NK-92 treated with Interleukin-12 subunit alpha and Interleukin-12 subunit beta, amount 100 ng/mL, for 24 hours (cell line): ENCODE measurements around the gene COL15A1.

Experiments used
- DNase-seq: peaks from one replicate; lab custom pipeline; 2025; lab: John Stamatoyannopoulos, UW

Gene COL15A1

DNA sequence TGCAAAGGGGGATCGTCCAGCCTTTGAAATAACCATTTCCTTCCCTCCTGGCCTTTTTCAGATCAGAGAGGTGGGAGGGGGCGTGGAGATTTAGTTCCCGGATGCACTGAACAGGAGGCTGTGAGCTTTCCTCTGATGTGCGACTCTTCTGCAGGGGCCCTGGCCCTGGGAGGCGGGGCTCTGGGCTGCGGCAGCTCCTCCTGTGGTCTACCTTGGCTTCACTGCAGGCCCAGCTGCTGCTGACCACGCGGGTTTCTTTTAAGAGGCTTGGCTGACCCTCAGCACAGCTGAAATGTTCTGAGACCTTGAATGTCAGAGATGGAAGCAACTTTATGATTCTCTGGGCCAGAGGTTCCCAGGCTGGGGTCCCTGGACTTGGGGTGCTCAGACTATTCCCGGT is 27.0 kb upstream of the COL15A1 start:
- no peak for DNase-seq

DNA sequence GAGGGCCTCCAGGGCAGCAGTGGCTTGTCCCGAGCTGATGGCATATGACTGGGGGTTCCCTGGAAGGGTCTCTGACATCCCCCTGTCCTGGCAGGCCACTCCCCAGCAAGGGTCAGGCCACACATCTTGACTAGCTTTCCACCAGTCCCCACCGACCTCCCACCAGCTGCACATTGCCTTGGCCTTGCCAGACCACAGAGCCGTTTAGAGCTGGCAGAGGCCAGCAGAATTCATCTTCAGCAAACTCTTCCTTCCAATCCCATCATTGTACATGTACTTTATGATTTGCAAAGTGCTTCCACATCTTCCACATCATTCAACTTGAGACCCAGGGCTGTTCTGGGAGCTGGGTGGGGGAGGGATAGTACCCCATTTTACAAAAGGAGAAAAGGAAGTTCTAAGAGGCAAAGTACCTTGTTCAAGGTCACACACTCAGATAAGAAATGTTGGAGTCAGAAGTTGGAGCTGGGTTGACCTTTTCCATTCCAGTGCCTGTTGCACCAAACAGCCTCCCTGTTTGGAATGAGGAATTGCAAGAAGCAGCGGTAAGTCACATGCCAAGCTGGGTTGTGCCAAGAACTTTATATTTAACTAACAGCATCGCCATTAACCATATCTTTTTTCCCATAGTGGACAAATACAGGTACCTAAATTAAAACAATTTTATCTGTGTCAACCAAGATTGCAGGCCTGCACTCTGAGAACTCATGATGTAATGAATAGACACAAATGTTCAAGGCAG is 25.8 kb upstream of the COL15A1 start:
- no peak for DNase-seq

- no peak for DNase-seq
These were observed 22.0 kb upstream of the COL15A1 start for GRCh38 chr9:98921732-98922131.

- DNase-seq: no peak
These were observed 20.8 kb upstream of the COL15A1 start for GRCh38 chr9:98922721-98923435.

- no peak for DNase-seq
These were observed 20.1 kb upstream of the COL15A1 start for GRCh38 chr9:98923451-98924123.

- DNase-seq: no peak
These were observed 18.5 kb upstream of the COL15A1 start for GRCh38 chr9:98924946-98925820.

DNA sequence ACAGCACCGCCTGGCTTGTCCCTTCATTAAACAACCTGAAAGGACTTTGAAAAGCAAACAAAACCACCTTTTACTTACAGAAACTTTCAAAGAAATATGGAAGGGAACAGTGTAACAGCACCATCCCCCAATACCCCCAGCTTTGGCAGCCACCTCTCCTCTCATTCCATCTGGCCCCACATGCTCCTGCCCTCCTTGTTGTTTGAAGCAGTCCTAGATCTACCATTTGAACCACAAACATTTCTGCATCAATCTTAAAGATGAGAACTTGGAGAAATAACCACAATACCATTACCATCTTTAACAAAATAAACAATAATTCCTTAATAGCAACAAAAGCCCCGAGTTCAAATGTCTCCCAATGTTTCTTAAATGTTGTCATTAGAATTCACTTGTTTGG is 17.8 kb upstream of the COL15A1 start:
- DNase-seq: no peak

DNA sequence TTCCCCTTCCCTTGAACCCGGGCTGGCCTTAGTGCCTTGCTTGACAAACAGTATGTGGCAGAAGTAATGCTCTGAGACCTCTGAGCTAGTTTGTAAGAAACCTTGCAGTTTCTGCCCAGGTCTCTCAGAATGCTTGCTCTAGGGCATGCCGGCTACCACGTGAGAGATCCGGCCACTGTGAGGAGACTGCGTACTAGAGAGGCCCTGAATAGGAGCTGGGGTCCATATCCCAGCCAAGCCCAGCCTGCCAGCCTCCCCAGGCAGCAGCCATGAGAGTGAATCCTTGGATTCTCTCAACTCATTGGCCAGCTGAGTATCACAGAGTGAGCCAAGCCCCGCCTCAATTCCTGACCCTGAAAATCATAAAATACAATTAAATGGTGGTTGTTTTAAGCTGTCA is 16.0 kb upstream of the COL15A1 start:
- DNase-seq: no peak

DNA sequence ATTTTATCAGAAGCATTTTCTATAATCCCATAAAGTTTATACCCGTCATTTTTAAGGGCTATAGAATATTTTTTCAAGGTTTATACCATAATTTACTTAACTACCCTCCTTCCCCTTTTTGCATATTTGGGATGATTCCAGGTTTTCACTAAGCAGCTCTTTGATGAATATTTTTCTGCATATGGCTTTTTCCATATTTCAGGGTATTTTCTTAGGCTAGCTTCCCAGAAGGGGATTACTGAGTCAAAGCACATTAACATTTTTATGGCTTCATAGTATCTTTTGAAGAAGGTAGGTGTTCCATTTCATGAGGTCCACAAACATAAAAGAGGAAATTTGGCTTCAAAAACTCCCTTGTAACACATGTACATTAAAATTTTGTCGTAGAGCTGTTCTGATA is 14.6 kb upstream of the COL15A1 start:
- no peak for DNase-seq

DNA sequence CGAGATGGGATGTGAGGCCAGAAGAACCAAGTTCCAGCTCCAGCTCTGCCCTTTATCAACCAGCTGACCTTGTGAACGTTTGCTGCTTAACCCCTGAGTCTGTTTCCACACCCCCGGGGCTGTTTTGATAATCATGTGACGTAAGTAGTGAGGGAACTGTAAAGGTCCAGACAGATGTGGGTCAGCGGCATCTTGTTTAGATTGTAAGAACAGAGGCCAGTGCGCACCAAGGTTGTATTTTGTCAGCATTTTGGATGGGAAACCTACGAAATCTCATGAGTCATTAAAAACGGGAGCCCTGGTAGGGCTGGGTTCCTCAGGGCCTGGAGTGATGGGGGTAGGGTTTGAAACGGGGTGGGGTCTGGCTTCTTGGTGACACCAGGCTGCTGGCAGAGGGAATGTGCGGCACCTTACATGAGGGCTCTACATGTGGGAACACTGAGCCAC is 13.8 kb upstream of the COL15A1 start:
- DNase-seq: no peak

DNA sequence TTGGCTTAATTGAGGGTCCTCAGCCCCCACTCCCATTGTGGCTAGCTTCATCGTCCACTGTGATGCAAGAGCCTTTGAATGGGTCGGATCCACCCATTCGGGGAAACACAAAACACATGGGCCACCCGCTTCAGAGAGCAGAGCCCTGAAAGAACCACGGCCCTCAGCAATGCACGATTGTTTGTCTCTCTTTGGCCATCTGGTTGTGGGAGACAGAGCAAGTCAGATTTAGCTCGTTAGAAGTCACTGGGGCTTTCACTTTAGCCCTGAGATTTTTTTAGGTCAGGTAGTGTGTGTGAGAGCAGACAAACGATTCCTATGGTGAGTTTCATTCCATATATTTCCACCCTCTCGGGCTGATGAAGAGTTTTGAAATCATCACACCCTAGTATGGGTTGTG is 12.9 kb upstream of the COL15A1 start:
- DNase-seq: no peak

GRCh38 chr9:98931600-98932389 is 11.9 kb upstream of the COL15A1 start:
- DNase-seq: no peak

- no peak for DNase-seq
These were observed 10.5 kb upstream of the COL15A1 start for GRCh38 chr9:98933185-98933584.

DNA sequence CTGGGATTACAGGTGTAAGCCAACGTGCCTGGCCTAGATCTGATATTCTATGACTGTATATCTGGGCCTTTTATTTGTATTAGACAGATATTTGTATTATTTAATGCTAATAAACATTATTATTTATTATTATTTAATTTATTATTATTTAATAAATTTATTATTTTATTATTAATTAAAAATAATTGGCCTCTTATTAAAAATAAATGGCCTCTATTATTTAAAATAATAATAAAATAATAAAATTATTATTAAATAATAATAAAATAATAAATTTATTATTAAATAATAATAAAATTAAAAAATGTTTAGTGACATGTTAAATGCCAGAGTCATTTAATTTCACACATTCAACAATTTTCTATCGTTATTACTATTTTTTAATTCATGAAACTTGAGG is 9.8 kb upstream of the COL15A1 start:
- no peak for DNase-seq

GRCh38 chr9:98935071-98935505 is 8.6 kb upstream of the COL15A1 start:
- DNase-seq: no peak

- no peak for DNase-seq
These were observed 3.4 kb upstream of the COL15A1 start for GRCh38 chr9:98940276-98940675.

- DNase-seq: no peak
These were observed 1.7 kb upstream of the COL15A1 start for GRCh38 chr9:98941946-98942523.

DNA sequence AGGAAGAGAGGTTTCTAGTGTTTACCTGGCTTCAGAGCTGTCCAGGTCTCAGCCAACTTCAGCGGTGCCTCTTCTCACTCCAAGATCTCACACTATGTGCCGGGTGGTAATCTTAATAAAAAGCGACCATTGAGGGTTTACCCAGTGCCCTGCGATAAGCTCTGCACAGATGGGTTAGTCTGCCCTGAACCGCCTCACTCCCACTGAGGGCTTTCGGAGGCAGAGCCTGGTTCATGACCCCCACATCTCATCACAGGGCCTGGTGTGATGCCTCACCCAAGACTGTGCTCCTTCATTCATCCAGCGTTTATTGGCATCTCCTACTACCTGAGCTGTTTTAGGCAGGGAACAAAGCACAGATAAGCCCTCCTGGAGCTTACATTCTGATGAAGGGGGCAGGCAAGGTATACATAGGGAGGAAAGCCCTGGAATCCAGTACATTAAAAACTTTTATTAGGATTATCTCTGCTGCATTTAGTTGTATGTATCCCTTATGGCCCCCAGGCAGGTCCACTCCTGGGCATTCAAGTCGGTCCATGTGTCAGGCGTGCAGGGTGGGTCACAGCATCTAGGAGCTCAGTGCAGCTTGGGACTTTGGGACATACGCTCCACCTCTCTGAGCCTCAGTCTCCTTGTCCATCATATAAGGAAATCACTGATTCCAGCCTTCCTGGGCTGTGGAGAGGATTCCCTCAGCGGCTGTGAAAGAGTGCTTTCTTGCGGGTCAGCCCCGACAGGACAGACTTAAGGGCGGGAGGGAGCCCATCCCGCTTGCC is 613 bp upstream of the COL15A1 start:
- no peak for DNase-seq

GRCh38 chr9:98944057-98944733 is 488 bp downstream of the COL15A1 start:
- no peak for DNase-seq

DNA sequence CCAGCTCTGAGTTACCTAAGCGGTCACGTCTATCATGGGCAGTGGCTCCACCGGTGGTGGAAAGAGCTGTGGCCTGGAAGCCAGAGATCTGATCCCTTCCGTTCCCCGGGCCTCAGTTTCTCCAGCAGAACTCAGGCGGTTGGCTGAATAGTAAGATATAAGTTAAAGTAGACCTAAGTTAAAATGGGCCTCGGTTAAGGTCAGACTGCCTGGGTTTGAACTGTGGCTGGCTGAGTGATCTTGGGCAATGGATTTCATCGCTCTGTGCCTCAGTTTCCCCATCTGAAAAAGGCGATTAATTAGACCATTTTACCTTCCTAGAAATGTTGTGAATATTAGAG is 997 bp downstream of the COL15A1 start:
- no peak for DNase-seq
